D721Med (cell line): ENCODE measurements around the gene PTPRQ.

Source experiments
- DNase-seq: peaks from one replicate; pipeline ENCODE4 v3.0.0; 2011; ENCODE audit warnings: low spot score; ENCODE audit not compliant: insufficient read length
- FAIRE-seq: peaks from 2 replicates; lab custom pipeline; 2011; peaks lifted over from hg19 to GRCh38; lab: Jason Lieb, UNC
- CTCF ChIP-seq: IDR thresholded peaks from 2 replicates; pipeline ENCODE4 v1.5.1; 2012; ENCODE audit warnings: mild to moderate bottlenecking, control low read depth; ENCODE audit not compliant: insufficient read depth; ENCODE audit errors: missing control alignments

PTPRQ gene

GRCh38 chr12:80443974-80444666, at the start of gene PTPRQ:
Gene PTPRQ, plus strand, starts transcription at chr12:80444235. Its CDS starts 111 bp downstream, at chr12:80444346.
- no peak for TF ChIP-seq CTCF
- DNase-seq (no peak), FAIRE-seq (no peak)

- TF ChIP-seq CTCF = no peak
- DNase-seq (no peak), FAIRE-seq (no peak)
Observed at GRCh38 chr12:80400571-80400991, 43.5 kb upstream of the PTPRQ start.

GRCh38 chr12:80401191-80401590, 42.8 kb upstream of the PTPRQ start:
- FAIRE-seq (no peak), DNase-seq (no peak)
- no peak for TF ChIP-seq CTCF

- no peak for FAIRE-seq
- TF ChIP-seq CTCF = no peak
- DNase-seq = no peak
Observed at GRCh38 chr12:80404629-80405028, 39.4 kb upstream of the PTPRQ start.

GRCh38 chr12:80406253-80406652, 37.8 kb upstream of the PTPRQ start:
- no peak for TF ChIP-seq CTCF
- no peak for FAIRE-seq
- no peak for DNase-seq

GRCh38 chr12:80411787-80412186, 32.2 kb upstream of the PTPRQ start:
- DNase-seq (no peak), FAIRE-seq (no peak)
- no peak for TF ChIP-seq CTCF

- peak; percentile 81 for FAIRE-seq
- TF ChIP-seq CTCF = peak; percentile 91
- no peak for DNase-seq
Observed at GRCh38 chr12:80412343-80412953, 31.6 kb upstream of the PTPRQ start.
